Measurements from ENCODE around the gene ESYT2.
A peak's percentile ranks its signal among the peaks of the same experiment; 100 is the strongest.

ESYT2 gene

DNA sequence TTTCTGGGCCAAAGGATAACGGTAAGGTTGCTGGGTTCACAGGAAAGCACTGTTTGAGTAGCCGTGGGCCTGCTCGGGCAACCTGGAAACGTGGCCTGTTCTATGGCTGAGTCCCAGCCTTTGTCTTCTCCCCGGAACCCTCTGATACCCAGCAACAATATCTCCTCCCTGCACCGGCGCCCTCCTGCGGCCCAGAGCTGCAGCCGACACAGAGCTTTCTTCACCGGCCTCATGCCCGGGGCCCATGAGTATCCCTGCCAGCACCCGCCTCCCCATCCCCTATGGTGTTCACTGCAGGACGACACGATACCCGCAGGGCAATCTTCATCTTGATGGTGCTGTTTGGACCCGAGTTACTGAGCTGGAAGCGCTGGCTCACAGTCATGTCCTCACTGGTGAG is 86.1 kb downstream of the ESYT2 start:
- DNase-seq (ENCODE audit: low spot score) = no peak

DNA sequence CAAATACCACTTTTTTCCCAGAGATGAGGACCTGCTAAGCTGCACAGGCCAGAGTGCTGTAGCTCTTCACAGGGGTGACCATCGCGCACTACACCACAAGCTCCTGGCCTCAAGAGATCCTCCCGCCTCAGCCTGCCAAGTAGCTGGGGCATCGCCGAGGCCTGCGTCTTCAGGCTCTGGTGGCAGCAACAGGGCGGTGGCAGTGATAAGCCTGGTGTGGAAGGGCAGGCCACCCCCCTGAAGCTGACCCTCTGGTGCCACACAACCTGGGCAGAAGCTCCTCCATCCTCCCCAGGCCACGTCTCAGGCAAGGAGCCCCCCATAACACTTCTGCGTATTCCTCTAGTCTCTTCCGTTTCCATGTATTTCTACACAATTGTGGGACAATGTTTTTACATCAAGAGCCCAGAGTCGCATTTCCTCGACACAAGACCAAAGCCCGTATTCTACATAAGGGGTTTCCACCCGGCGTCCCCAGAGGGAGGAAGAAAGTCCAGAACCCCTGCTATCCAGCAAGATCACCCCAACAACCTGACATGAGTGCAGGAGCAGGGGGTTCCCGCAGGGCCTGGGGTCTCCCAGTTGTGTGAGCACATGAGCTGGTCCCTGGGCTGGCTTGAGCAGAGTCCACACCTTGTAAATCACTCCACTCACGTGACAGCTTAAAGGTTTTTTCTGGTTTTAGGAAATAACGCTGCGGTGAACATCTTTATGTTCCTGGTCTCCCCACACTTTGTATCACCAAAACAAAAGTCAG is 87.1 kb downstream of the ESYT2 start:
- DNase-seq (ENCODE audit: low spot score) = no peak

DNA sequence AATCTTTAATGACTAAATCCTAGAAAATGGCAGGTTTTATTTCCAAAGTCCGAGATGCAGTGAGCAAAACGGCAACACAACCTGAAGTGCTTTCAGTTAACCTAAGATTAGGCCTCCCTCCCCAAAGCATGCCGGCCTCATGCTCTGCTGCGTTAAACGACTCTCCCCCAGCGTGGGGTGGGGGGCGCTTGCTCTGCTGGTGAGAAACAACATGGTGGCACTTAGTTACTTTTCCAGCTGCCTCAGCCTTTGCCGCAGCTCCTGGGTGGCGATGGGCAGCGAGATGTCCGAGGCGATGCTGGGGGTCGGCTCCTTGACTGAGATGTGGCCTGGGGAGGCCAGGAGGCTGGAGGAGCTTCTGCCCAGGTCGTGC is 88.0 kb downstream of the ESYT2 start:
- no peak for DNase-seq (ENCODE audit: low spot score)

DNA sequence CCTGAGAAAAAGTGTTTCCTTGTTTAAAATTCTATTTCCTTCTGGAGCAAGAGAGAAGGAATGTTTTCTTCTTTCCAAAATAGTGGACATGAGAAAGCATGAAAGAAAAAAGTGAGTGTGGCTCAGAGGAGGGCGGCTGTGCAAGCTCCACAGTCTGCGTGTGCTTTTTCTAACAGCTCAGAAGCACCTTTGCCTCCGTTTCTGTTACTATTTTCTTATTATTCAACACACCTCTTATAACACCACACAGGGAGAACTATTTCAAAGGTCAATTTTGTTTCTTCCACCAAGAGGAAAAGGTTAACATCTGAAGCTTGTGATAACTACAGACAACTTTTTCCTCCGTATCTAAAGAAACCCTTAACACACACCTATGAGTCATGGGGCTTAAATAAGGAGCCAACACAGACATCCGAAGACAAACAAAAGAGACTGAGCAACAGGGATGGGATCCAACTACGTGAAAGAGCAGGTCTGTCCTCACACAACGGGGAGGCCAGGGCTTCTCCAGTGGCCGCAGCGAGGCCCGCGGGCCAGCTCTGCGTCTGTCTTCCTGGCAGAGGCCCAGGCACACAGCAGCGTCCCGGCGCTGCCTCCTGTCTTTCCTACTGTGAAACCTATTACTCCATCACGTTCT is 88.5 kb downstream of the ESYT2 start:
- no peak for DNase-seq (ENCODE audit: low spot score)

DNA sequence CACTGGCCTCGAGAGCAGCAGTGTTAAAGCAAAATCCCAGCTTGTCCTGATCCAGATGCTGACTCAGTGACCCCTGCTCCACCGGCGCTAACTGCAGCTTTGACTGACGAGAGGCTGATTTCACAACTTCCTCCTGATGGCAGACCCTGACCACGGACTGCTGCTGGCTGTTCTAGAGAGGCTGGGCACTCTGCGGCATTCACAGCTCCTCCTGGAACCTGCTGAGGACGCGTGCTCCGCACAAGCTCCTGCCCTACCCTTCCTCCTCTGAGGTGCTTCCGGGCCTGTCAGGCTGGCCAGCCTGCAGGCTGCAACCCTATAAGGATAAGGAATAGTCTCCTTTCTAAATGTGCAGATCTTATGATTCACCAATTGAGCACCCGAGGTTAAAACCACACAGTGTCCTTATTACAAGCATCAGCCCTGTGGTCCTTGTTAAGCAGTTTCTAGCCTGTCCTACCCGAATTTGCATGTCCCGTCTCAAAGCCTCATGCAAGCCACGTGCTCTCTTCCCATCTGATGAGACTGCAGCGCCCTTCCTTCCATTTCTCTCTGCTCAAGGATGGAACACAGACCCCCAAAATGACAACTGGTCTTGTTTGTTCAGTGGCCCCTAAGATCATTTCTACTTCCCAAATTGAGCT is 89.2 kb downstream of the ESYT2 start:
- no peak for DNase-seq (ENCODE audit: low spot score)

DNA sequence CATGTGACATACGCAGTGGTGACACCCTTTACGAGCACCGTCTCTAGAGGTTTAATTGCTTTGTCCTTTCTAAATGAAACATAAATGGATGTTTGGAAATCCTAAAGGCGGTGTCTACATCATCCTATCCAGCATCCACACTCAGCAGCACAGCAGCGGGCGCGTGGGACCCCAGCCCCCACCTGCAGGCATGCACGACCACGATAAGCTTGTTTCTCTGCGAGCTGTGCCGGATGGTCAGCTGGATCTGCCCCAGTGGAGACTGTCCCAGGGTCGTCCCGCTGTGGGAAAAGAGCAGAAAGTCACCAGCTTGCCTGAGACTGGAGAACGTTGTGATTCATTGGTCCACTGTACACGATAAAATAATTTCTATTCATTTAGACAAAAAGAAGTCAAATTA is 90.5 kb downstream of the ESYT2 start:
- no peak for DNase-seq (ENCODE audit: low spot score)

DNA sequence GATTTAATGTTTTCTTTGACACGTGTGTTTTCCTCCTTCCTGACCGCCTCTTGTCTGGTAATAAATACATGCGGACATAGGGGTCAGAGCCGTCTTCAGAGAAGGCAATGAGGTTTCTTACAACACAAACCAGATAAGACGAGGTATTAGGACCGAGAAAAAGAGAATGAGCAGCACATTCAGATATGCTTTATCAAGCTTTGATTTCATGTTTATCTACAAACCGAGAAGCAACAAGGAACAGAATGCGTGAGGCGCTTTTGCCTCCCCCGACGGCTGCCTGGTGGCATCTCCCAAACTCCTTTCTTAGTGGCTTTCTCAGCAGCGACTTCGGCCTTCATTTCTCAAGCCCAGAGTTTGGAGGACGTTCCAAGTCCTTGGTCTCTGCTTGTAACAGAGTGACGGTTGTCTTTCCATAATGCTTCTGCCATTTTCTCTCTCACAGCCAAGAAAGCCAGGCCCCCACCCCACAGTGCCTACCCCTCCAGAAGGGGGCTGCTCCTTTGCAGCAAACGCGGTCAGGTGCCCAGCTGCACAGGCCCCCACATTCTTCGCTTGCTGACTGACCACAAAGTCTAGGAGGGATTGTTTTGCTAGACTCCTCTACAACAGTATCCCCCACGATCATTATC is 92.1 kb downstream of the ESYT2 start:
- no peak for DNase-seq (ENCODE audit: low spot score)

DNA sequence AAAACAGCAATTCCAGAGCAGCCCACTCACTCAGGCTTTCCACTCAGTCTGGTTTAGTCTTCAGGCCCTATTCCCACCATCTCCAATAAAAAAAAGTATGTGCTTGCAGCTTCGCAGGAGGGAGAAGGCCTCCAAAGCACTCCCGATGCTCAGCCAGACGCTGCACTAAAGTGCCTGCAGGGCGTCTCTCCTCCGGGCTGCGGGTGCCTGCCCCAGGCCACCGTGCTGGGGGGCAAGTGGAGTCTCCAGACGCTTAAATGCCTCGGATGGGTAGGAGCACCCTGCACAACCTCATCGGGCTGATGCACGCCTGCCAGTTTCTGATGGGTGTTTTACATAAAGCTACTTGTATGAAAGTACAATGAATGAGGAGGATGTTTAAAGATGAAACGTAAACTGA is 93.4 kb downstream of the ESYT2 start:
- DNase-seq (ENCODE audit: low spot score) = no peak

DNA sequence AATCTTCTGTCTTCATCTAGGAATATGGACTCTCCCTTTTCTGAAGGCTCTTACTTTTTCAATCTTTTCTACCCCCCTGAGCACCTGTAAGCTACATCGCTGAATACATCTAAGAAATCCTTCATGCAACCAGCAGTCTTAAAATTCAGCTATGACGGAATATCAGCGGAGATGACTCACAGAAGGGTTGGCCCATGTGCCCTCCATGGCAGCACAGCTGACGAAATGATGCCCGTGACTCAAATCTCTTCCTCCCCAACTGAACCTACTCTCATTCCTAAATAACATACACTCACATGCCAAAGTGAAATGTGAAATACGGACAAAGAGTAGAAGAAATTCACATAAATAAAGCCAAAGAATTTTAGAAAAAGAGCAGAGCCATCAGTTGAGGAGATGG is 94.4 kb downstream of the ESYT2 start:
- DNase-seq (ENCODE audit: low spot score) = no peak

DNA sequence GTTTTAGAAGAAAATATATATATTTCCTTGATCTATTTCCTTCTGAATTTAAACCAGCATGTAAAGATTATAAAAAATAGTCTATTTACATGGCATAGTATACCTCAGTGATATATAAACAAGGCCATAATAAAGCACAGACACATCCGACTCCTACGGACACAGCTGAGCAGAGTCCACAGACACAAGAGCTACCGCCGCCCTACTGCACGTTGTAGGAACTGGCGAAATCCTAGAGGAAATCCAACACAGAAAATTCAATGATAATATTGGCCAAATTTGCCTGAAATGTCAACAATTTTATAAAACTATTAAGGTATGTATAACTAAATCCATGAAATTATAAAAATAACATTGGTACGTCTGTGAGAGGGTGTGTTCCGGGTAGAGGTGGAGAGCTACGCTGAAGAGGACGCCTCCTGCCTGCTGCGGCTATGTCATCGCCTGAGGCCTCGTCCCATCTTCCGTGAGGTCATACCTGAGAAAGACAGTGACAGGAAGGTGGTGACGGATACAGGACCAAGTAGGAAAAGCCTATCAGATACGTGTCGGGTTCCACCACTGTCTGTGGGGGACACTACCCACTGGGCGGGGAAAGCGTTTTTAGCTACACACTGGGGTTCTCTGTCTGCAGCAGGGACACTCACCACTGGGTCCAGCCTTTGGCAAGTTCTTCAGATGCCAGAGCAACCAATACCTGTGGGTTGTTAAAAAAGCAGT is 95.4 kb downstream of the ESYT2 start:
- DNase-seq (ENCODE audit: low spot score) = peak; percentile 13

DNA sequence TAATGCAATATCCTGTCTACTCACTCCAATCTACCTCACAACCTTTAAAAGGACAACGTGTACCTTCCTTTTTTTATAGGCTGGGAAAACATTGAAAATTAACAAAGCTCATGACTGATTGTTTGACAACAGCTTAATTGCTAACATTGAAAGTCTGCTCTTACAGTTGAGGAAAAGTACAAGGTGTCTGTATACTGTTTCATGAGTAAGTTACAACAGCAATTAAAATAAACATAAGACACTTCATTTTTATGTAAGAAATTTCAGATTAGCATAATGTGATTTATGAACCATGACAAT is 96.1 kb downstream of the ESYT2 start:
- DNase-seq (ENCODE audit: low spot score) = no peak

DNA sequence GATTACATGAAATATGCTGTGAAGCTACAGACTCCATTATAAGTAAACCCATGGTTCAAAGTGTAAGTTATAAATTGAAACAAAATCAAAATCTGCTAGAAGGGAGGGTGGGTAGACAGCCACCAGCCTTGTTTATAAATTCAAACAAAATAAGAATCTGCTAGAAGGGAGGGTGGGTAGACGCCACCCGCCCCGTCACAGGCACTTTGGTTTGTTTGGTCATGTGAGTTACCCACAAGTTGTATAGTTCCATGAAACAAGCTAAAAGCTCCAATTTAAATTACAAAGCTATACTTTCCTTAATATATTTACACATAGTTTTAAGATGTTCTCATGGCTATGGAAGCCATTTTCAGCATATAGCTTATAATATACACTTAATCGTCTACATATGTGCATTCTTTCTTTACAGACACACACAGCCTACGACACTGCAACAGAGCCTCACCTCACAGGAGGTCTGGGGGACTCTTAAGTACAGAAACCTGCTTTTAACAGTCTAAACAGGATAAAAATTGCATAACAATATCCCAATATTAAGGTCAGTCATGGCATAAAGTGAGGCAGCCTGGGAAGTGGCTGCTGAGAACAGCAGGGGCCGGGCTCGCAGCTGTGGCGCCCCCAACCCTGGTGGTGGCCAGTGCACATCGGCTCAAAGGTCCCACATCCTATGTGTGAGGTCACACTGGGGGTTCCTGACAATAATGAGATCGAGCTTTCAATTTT is 96.7 kb downstream of the ESYT2 start:
- DNase-seq (ENCODE audit: low spot score) = no peak

DNA sequence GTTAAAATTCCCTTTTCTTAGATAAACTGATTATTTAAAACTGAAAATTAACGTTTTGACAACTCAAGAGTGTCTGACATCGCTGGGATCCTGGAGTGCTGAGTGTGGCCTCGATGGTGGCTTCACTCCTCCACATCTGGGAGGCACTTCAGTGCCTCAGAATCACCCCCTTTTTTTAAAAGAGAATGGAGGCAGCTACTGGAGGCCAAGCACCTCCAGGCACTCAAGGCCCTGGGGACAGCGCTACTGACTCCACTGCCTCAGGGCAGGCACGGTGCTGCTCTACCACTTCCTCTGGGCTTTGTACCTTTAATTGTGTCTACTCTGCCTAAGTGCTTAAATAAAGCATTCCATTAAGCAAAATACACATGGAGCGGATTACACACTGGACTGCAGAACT is 97.5 kb downstream of the ESYT2 start:
- no peak for DNase-seq (ENCODE audit: low spot score)

DNA sequence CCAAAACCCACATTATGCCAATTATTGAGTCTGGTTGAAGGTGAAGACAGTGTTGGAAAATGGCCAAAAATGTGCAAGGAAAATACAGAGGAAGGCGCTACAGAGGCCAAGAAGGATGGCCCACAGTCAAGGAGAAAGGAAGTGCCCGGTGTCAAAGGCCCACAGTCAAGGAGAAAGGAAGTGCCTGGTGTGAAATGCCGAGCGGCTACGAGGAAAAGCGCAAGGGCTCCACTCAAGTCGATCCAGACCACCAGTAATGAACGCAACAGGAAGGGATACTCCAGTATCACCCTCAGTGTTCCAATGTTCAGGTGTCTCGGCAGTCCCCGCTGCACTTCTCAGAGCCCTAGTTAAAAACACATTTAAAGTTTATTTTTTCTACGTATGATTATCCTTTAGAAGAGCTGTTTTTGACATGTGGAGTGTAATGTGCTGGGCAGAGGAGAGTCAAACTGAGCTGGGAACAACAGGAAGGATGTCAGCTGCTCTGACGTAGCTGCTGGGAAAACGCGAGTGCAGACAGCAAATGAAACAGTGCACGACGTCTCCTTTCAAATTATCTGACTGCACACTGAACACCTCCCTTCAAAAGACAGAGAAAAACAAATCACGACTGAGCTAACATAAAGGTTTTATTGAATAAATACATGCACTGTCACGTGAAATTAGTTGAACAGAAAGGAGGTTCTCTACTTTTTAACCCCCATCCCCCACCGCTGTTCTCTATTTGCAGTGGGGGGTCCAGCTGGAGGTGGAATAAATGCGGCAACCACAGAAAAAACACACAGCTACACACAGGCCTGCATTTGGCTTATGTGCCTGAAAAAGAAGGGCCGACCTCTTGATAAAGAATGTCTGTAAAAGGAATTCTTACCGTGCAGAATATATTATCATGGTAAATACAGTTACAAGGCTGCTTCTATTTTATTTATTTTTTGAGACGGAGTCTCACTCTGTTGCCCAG is 98.6 kb downstream of the ESYT2 start:
- no peak for DNase-seq (ENCODE audit: low spot score)

DNA sequence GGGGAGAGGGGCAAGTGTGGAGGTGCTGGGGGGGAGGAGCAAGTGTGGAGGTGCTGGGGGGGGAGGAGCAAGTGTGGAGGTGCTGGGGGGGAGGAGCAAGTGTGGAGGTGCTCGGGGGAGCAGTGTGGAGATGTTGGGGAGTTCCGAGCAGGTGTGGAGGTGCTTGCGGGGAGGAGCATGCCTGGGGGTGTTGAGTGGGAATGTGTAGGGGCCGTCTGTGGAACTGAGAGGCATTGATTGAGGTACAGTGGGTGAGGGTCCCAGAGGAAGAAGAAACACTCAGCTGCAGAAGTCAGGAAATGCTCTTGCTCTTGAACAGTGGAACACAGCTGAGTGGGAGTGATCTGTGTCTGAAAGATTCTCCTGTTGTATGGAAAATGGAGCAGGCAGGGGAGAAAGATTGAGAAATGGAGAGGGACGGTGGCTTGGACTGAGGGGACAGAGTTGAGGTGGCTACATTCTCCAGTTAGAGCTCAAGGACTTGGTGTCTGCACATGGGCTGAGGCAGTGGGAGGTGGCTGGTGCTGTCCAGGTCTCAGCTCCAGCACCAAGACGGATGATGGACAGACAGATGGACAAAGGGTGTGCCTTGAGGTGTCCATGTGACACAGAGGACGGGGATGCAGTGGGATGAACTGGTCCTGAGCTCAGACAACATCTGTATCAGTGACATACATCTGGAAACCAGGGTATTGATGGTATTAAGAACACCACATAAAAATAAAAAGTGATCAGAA is 99.5 kb downstream of the ESYT2 start:
- DNase-seq (ENCODE audit: low spot score) = no peak

DNA sequence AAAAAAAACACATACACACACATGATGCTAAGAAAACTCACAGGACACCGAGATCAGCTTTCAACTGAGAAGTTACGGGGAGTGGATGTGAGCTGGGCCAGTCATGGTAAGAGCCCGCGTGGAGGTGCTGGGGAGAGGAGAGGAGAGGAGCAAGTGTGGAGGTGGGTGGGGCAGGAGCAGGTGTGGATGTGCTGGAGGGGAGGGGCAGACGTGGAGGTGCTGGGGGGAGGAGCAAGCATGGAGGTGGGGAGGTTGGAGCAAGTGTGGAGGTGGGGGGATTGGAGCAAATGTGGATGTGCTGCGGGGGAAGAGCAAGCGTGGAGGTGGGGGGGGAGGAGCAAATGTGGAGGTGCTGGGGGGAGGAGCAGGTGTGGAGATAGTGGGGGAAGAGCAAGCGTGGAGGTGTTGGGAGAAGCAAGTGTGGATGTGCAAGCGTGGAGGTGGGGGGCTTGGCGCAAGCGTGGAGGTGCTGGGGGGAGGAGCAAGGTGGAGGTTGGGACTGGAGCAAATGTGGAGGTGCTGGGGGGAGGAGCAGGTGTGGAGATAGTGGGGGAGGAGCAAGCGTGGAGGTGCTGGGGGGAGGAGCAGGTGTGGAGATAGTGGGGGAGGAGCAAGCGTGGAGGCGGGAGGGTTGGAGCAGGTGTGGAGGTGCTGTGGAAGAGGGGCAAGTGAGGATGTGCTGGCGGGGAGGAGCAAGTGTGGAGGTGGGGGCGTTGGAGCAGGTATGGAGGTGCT is 100.2 kb downstream of the ESYT2 start:
- DNase-seq (ENCODE audit: low spot score) = no peak

DNA sequence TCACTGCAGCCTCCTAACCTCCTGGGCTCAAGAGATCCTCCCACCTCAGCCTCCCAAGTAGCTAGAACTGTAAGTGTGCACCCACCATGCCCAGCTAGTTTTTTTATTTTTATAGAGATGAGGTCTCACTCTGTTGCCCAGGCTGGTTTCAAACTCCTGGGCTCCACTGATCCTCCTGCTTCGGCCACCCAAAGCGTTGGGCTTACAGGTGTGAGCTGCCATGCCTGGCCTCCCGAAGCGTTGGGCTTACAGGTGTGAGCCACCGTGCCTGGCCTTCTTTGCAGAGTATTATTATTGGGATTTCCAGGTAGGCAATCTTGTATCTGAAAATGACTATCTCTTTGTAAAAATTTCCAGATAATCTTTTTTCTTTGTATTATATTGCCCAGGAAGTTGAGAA is 101.6 kb downstream of the ESYT2 start:
- no peak for DNase-seq (ENCODE audit: low spot score)

DNA sequence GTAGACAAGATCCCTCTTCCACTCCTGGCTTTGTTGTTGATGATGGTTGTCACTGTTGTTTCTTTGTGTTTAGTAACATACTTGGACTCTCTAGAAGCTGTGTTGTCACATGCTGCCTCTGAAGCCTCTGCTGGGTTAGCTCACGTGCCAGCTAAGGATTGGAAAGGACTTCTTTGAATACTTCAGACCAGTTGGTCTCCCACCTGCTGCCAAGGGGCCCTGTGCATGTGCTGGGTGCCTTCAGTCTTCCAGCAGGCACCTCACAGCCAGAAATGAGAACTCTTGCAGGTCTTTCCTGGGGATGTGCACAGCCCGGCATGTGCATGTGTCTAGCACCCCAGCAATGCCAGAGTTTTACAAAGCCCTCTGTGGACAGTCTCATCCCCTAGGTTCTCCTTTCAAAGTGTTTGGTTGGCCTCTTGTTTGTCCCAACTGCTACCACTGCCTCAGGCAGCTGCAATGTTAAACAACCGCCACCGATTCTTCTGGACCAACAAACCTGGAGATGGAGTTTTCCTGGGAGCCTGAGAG is 103.0 kb downstream of the ESYT2 start:
- no peak for DNase-seq (ENCODE audit: low spot score)

DNA sequence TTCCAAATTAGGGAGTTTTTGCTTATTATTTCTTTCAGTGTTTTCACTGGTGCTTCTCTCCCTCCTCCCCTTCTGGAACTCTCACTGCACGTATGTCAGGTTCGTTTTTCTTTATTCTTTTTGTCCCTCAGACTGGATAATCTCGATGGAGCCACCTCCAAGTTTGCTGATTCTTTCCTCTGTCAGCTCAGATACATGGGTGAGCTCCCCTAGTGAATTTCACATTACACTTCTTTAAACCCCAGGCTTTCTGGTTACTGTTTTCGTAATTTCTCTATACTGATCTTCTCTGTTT is 103.9 kb downstream of the ESYT2 start:
- DNase-seq (ENCODE audit: low spot score) = no peak
